ENCODE results near the gene LHPP.
"Not testable (repeated sequence)": the region's sequence is repeated elsewhere in the genome, so short reads cannot be mapped to it uniquely, and the experiment has no call there.

Gene LHPP

DNA sequence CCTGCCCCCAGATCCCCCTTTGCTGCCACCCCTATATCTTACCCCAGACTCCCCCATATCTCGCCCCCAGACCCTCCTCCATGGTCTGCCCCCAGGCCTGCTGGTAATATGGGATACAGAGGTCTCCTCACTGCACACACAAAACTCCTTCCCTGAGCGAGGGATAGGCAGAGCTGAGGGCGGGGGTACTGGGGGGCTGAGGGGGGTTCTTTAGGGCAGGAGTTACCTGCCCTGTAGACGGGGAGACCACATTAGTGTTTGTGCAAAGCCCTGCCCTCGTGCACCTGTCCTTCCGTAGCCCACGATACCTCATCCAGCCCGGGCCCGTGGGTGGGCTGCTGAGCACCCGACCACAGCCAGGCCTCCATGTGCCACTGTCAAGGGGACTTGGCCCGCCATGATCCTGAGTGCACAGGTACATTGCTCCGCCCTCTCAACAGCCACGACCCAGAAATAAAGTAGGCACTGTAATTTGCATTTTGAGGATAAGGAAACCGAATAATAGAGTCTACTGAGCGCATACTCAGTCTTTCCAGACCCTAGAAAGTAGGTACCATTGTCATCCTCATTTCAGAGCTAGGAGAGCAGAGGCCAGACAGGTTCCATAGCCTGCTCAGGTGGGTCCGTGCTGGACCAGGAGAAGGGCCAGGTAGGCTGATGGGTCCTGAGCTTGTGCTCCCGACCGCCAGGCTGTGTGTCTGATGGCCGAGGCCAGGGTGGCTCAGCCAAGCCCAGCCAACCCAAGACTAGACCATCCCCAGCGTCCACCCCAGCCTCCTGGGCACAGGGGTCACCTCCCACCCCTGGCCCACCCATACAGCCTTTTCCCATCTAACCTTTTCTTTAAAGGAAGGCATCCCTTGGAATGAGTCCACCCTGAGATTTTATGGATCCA lies 115.2 kb downstream of the LHPP start:
- no peak for DNase-seq

DNA sequence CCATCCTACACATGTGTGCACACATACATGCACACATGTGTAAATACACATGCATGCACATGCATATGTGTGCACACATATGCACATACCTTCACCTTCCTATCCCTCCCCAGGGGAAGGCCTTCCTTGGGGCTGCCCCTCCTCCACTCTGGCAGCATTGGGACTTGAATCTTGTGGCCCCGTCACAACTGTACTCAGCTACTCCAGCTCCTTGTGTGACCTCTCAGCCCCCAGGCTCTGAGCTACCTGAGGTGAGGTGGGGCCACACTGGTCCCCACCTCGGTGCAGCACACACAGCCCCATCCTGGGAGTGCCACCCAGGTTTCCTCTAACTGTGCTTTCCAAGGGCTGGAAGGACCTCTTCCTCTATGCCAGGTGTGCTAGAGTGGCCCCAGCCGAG lies 116.0 kb downstream of the LHPP start:
- no peak for DNase-seq

DNA sequence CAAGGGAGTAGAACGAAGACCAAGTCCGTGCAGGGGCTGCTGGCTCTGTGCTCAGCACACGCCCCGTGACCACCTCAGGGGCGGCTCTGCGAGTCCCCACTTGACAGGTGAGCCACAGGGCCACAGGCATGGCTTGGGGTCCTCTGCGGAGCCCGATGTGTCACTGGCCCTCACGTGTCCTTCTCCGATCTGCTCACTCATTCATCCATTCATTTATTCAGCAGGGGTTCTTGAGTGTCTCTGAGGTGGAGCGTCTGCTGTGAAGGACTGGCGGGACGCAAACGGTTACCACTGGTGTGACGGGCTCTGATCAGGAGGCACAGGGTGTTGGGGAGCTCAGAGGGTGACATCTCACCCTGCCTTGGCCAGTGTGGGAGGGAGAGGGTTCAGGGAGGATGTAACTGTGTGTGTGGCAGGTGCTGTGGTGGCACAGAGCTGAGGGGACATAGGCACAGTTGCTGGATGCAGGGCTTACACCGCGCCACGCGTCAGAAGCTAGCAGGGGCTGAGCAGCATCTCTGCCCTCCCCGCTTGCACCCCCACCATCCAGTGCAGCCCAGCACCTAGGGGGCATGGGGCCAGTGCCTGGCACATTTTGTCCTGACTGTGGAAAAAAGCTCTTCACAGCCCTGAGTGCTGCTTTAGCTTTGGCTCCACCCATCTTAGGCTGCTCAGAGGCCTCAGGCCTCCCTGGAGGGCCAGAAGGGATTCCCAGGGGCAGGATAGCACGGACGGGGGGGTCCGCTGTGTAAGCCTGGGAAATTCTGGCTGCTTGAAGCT lies 116.8 kb downstream of the LHPP start:
- DNase-seq: no peak

DNA sequence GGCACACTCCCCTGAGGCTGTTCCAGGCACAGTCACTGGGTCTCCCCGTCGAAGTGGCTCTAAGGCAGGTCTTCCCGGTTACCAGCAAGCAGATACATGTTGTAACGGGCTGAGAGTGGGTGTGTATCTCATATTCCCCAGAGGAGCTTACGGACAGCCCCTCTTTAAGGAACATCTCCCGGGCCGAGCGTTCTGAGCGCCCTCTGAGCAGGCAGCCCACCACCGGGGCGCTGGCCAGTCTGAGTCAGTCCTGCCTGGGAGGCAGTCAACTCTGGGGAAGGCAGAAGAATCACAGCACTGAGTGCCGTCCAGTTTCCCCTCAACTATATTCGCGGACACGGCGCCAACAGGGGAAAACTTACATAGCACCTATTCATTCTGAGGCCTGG lies 117.4 kb downstream of the LHPP start:
- no peak for DNase-seq

DNA sequence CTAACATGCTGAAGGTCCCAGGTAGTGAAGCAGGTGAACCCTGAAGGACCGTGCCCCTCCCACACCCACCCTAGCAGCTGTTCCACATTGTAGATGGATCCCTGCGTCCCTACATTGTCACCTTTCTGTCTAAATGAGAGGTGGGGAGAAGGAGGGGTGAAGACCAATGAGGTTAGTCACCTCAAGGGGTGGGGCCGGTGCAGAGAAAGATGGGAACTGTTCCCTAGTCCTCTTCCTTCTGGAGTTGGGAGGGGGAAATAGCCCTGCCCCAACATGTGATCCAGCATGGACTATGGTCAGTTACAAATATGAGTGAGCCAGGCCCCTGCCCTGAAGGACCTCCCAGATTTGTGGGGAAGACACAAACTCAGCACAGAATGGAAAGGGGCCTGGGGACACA lies 124.5 kb downstream of the LHPP start:
- DNase-seq: no peak

DNA sequence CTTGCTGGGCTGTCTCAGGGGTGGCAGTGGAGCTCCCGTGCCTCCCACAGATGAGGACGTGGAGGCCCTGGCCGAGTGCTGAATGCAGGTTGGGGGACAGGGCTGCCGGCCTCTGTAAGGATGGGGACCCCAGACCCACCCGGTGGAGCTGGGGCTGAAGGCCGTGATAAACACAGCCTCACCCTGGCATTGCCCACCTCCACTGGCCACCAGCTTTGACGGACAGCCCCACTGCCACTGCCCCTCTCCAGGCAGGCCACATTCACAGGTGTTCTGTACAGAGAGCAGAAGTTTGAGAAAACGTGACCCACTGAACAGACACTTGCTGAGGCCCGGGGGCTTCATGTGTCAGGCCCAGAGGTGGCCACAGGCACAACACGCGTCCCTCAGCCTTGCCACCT lies 126.2 kb downstream of the LHPP start:
- DNase-seq: no peak

DNA sequence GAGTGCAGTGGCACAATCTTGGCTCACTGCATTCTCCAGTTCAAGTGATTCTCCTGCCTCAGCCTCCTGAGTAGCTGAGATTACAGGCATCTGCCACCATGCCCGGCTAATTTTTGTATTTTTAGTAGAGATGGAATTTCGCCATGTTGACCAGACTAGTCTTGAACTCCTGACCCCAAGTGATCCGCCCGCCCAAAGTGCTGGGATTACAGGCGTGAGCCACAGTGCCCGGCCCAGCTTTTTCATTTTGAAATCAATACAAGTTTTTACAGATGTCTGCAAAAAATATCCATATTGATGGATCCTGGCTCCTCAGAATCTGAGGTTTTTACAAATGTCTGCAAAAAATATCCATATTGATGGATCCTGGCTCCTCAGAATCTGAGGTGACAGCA lies 126.7 kb downstream of the LHPP start:
- DNase-seq: not testable (repeated sequence)

DNA sequence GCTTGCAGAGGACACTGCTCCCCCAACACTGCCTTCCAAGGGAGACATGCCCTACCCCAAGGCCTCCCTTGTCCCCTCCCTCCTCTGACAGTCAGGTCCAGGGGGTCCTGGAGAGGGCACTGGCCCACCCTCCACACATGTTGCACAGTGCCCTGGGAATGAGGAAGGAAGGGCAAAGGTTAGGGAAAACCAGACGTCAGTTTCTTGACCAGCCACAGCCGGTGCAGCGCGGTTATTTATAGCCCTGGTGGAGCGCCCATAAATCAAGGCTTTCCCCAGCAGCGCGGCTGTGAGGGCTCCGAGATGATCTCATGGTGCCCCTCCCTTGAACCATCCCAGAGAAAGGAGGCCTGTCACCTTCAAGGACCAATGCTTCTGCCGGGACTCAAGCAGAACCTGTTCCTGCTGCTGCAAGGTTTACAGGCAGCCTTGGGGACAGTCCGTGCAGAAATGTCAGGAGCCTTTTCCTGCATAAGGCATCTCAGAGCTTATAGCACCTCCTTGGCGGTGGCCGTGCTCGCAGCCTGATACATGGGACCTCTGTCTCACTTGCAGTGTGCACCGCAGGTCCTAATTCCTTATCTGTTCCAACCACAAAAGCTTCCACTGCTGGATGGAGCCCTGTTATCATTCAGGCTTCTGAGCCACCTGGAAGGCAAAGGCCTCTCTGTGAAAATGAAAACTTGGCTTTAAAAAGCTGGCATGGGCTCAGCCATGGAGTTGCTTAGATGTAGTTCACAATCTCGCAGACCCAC lies 127.3 kb downstream of the LHPP start:
- DNase-seq: no peak

DNA sequence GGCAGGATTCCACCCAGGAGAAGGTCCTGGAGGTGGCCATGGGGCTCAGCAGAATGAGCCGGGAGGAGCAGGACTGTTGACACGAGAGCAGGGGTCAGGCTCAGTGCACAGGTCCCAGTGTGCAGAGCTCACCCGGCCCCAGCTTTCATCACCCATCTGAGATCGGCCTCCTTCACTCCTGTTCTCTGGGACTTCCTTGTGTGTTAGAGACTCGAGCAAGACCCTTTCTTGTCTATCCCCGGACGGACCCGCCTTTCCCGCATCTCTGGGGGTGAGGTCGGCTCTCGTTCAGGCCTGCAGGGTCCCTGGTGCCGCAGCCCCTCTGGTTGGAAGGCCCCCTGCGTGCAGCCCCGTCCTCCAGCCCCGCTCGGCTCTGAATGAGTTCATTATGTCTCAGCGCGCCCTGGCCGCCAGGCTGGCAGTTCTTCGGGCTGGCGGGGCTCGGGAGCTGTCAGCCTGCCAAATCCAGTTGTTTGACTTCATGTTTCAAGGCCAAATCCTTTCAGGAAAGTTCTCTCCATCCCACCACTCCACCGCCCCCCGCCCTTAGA lies 127.9 kb downstream of the LHPP start:
- peak; percentile 69 for DNase-seq

DNA sequence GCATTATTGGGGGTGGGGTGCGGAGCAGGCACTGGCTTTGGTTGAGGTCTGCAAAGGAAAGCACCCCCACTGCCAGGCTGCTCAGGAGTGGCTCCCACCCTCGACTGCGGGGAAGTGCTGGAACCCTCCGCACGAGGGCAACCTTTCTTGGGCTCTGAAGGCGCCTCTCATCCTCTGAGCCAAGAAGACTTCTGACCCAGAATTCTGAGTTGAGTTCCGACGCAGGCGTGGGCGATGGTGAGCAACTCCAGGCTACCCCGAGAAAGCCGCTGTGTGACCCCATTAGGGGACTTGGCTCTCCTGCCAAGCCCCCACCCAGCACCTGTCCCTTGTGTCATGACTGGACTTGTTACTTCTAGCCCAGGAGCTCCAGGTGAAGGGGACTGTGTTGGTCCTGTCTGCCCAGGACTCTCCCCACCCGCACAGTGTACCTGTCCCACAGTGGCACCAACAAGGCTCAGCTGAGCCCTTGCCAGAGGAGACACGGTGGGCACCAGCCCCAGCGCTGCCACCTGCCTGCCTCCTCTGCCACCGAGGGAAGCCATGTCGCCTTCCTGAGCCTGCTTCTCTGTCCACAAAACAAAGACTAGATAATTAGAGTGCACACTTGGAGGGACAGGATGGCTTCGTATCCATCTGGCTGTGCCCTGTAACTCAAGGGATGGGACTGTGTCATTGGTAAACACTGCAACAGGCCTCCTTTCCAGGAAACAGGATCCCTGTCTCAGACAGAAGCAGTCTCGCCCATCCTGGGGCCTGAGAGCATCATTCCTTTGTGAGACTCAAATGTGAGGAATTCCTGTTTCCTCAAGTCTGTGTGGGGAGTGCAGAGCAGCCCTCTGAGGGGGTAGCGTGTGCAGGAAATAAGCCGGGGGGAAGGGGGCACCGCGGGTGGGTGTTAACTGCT lies 128.8 kb downstream of the LHPP start:
- DNase-seq: no peak

DNA sequence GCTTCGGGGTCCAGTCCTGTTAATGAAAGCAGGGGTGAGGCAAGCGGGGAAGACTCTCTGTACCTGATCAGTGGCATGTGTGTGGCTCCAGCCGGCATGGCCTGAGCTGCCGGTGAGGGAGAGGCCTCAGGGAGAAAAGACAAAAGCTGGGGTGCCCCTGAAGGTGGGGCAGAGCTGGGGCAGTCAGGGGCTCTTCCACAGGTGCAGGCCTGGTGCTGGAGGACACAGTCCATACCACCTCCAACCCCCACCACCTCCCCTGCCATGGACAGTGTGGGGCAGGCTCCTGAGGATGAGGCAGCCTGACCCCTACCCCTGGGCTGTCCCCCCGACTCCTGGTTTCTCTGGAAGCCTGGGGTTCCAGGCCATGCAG lies 129.5 kb downstream of the LHPP start:
- no peak for DNase-seq

DNA sequence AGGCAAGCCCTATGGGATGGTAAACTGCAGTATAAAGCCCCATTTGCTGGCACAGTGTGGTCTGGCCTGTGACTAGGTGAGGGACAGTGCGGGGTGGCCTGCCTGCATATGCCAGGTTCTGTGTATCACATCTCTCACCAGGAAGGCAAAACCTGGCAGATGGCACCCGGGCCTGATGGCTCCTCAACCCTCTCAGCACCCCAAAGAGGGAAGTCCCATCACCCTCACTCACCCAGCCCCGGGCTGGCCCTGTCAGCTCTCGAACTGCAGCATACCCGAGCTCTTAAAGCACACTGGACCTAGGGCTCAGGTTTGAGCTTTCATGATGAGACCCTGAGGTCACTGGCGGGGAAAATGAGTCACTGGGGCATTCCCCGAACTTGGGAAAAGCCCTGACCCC lies 130.5 kb downstream of the LHPP start:
- no peak for DNase-seq

DNA sequence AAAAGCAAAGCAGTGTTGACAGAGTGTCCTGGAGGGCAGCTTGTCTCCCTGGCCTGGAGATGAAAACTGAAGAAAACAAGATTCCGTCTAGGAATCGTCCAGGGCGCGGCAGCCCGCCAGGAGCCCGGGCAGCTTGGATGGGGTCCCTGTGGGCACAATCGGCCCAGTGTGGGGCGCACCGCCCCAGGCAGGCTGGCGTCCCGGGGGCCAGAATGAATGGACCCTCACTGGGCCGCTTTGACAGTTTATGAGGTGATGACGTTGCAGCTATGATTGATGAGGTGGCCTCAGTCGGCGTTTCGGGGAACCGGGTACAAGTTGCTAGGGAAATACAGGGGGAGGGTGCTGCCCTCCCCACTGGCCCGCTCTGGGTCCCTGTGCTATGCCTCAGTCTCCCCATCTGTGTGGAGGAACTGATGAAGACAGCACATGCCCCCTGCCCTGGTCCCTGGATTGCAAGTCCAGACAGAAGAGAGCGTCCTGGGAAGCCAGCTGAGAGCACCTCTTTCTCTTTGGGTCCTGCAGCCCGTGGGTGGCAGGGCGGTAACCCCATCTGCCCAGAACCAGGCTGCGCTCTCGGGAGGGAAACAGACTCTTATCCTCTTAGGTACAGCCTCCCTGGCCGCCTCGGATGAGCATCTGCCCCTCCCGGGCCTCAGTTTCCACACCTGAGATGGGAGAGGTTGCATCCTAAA lies 131.3 kb downstream of the LHPP start:
- DNase-seq: no peak

DNA sequence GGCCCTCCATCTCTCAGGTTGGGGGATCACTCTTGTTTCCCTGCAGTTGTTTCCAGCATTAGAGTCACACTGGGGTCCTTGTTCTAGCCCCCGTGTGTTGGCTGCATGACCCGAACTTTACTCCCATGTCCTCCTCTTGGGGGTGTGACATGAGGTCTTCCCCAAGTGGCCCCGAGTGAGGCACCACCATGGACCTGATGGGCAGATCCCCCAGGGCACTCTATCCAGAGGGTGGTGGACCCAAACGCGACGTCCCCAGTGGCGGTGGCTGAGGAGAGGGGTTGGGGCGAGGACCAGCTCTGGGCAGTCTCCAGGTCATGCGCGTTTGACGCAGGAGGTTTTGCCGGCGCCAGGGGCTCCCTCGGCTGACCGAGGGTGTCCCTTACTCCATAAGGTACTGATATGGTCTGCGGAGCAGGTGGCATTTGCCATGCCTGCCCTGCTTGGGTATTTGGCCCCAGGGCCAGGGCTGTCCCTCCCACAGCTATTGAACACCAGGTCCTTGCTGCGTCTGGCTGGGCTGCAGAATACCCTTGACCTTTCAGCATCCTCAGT lies 131.9 kb downstream of the LHPP start:
- DNase-seq: no peak

DNA sequence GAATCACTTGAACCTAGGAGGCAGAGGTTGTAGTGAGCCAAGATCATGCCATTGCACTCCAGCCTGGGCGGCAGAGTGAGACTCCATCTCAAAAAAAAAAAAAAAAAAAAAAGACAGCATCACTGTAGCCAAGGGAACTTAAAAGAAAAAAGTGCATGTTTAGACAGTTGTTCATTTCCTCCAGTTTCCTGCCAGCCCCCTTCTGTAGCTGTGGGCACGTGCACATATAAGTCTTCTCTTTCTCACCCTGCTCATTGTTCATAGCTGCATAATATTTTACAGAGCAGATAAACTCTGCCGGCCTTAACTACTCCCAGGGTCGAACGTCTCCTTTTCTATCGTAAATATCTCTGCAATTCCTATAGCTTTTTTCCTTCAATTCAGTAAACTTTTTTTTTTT lies 132.6 kb downstream of the LHPP start:
- no peak for DNase-seq

DNA sequence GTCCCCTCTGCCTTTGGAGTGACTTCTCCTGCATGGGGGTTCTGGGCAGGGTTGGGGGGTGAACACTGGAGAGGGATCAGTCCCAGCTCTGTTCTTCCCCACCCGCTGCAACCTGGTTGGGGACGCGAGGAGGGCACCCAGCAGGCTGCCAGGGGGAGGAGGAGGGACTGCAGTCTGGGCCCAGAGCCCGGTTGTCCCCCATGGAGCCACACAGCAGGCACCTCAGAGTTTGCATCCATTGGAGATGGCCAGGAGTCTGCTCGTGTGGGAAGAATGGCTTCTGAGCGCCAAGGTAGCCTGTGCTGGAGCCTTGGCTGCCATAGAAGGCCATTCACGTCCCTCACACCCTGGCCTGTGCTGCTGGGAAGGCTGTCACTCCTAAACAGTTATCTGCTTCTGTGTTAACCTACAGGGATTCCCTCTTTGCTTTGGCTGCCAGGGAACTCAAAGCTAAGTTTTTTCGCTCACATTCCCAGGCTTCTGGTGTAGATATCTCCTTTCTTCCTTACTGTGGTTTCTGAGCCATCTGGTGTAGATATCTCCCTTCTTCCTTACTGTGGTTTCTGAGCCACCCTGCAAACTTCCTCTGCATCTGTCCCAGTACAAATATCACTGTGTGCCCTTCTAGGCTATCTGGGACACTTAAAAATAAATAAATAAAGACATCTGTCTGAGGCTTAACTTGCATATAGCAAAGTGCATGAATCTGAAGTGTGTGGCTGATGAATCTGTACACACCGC lies 133.7 kb downstream of the LHPP start:
- DNase-seq: no peak

DNA sequence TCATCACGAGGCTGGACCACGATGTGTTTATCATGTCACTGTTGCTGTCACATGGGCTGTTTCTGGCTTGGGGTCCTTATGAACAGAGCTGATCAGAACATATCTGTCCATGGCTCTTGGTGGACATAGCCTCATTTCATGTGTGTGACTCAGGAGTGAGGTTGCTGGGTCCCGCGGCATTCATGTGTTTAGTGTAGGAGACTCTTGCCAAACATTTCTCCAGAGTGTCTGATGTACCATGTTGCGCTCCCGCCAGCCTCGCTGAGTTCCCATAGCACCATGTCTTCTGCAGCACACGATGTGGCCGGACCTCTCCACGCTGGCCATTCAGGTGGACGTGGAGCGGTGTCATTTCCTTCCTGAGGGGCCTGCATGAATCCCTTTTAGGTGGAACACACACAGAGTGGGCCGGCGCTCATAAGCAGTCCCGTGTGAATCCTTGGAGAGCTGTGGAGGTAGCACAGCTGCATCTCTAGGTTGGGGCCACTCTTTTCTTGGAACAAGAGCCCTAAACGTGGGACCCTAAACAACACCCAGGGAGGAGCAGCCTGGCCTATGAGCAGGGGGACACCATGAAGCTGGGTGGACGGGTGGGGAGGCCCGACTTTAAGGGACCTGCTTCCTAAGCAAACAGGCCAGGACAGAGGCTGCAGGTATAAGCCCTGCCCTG lies 134.6 kb downstream of the LHPP start:
- DNase-seq: no peak

DNA sequence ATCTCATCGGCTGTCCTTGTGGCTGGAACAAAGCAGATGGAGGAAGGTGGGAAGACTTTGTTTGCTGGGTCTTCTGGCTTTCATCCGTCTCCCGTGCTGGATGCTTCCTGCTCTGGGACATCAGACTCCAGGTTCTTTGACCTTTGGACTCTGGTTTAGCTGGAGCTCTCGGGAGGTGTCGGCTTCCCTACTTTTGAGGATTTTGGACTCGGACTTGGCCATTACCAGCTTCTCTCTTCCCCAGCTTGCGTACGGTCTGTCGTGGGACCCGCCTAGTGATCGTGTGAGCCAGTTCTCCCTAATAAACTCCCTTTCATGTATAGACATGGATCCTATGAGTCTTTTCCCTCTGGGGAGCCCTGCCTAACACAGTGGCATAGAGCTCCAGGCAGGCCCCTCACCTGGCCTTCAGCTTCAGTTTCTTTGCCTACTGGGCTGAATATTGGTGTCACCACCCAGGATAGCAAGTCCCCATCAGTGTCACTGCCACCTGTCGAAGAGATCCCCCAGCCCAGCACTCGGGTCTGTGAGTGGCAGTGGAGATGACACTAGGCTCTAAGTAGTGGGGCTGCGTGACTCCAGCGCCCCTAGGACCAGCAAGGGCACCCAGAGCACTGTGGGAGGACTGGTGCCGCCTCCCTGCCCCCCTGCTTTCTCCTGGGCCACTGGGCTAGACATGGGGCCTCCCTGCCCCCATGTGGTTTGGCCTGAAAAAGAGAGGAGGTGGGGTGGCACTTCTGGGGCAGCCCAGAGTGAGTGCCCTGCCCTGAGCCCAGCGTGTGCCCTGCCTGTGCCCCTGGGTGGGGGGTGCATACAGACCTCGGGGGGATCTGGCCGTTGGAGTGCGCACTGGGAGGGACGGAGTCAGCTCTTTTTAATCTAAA lies 135.6 kb downstream of the LHPP start:
- no peak for DNase-seq

DNA sequence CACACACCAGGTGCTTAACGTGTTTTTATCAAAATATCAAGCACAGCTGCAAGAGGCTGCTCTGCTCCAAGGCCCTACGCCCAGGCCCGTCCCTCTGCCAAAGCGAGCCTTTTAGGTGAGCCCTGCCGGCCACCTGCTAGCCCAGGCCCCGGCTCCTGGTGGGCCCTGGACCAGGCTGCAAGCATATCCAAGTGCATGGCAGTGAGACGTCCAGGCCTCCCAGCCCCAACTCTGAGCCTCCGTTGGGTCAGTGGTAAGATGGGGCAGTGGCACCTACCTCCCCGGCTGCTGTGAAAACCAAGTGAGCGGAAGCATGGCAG lies 136.2 kb downstream of the LHPP start:
- no peak for DNase-seq

All from NCI-H1092 treated with DMSO at 0.1 percent for 48 hours (cell line).